ENCODE results near the gene CLOCK.

CLOCK gene

DNA sequence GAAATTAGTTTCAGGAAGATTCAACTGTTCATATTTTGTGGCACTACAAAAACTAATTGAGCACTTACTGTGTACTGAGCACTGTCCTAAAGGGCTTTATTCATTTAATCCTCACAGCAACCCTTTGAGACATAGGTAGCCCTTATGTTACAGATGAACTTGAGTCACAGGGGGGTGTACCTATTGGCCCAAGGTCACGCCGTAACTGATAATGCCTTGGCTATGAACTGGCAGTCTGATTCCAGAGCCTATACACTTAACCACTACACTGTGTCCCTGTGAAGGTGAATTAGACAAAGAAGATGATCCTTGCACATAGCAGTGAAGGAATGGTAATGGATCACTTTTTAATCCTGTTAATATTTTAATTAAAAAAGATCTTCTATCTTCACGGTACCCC is 138.9 kb downstream of the CLOCK start:
- no peak for DNase-seq

DNA sequence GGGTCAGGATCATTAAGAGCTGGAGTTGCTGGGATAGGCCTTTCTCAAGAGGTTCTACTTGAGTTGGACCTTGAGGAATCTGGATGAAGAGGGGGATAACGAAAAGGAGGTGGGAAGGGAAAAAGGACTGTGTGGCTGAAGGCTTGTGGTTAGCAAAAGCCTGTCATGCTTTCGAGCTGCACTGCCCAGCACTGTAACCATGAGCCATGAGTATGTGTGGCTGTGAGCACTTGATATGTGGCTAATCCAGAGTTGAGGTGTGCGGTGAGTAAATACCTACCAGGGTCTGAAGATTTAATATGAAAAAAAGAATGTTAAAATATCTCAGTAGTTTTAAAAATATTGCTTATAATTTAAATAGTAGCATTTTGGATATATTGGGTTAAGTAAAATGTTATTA is 139.6 kb downstream of the CLOCK start:
- DNase-seq: no peak

DNA sequence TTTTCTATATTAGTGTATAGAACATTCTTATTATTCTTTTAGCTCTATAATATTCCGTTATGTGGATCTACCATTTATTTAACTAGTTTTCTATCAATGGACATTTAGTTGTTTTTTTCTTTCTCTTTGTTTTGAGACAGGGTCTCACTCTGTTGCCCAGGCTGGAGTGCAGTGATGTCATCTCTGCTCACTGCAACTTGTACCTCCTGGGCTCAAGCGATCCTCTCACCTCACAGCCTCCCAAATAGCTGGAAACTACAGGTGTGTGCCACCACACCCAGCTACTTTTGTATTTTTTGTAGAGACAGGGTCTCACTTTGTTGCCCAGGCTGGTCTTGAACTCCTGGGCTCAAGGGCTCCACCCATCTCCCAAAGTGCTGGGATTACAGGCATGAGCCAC is 140.2 kb downstream of the CLOCK start:
- no peak for DNase-seq

DNA sequence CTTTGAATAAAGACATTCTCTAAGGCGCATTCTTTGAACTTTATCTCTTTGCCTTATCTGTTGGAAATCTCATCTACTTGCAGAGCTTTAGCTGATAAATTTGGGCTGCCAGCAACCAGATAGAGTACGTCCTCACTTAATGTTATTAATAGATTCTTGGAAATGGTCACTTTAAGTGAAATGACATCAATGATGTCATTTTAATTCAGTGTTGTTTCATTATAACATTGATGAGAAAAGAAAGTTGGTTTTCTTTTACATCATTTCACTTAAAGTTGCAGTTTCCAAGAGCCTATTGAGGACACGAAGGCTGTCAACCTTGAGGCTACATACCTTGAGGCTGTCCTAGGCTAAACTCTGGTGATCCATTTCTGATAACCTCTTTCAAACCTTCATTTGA is 141.6 kb downstream of the CLOCK start:
- DNase-seq: no peak

DNA sequence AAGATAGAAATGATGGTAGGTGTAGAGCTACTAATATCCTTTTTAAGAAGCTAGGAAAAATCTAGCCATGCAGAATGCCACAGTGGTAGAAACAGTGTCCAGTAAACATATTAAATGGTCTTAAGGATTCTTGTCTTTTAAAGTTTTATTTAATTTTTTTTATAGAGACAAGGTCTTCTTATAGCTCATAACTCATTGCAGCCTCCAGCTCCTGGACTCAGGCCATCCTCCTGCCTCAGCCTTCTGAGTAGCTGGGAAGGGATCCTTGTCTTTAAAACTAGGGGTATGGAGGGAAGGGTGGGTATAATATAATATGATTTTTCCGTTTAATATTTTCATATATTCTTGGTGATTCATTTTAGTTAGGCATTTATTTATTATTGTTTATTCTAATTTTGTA is 147.1 kb downstream of the CLOCK start:
- no peak for DNase-seq

DNA sequence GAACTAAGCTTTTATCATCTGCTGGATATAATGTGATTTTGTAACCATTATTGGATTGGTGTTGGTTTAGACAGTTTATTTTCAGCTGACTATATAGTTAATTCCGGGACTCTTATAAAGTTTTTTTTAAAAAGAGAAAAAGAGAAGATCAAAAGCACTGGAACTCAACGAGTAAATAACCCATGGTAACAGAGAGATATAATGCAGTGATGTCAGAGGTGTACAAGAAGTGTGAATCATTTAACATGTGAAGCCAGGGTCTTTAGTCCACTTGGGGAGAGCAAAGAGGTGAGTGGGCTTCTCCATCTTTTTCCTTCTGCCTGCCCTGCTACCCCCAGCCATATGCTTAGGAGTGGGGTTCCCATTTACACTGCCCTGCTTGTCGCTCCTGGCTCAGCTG is 147.7 kb downstream of the CLOCK start:
- no peak for DNase-seq

DNA sequence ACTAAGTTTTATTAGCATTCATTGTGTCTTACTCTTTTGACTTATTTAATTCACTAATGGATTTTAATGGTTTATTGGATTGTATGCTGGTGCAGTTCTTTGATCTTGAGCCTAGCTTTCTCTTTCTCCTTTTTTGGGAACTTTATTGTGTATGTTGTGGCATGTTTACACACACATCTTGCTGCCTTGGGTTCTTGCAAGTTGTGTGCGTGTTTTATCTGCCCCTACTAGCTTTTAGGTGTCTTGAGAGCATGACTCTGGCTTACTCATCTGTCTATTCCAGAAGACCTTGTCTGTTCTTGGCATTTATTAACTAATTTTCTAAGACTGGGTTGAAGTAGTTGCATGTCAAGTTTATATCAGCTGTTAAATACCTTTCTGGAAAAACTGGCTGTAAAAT is 148.2 kb downstream of the CLOCK start:
- peak; percentile 39 for DNase-seq

DNA sequence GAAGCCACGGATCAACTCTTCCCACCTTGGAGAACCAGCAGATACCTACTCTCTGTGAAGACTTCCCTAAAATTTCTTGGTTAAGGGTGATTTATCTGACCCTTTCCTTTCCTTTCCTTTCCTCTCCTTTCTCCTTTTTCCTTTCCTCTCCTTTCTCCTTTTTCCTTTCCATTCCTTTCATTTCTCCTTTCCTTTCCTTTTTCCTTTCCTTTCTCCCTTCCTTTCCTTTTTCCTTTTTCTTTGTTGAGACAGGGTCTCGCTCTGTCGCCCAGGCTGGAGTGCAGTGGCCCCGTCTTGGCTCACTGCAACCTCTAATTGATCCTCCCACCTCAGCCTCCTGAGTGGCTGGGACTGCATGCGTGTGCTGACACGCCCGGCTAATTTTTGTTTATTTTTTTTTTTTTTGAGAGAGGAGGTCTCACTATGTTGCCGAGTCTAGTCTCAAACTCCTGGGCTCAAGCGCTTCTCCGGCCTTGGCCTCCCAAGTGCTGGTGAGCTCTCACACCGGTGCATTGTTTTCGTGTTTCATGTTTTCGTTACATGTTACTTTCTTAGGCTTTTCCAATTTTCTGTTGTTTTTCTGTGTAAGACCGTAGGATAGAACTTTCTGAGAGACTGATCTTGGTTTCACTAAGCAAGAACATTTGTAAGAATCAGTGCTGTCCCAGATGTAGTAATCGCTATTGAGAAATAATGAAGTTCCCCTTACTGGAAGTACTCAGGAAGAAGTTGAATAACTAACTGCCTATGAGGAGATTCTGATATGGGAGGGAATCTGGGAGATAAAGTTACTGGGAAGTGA is 149.0 kb downstream of the CLOCK start:
- peak; percentile 55 for DNase-seq

DNA sequence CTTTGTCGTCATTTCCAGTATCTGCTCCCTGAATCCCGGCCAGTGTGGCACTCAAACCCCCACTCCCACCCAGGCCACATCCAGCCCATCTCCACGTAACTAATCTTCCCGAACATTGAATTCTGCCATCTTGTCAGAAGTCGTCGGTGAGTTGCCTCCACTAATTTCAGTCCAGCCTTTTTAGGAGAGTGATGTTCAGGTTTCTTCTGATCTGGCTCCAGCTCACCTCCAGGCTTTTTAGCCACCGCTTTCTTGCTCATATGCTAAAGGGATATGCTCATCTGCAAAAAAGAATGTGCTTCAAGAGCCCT is 149.6 kb downstream of the CLOCK start:
- no peak for DNase-seq

DNA sequence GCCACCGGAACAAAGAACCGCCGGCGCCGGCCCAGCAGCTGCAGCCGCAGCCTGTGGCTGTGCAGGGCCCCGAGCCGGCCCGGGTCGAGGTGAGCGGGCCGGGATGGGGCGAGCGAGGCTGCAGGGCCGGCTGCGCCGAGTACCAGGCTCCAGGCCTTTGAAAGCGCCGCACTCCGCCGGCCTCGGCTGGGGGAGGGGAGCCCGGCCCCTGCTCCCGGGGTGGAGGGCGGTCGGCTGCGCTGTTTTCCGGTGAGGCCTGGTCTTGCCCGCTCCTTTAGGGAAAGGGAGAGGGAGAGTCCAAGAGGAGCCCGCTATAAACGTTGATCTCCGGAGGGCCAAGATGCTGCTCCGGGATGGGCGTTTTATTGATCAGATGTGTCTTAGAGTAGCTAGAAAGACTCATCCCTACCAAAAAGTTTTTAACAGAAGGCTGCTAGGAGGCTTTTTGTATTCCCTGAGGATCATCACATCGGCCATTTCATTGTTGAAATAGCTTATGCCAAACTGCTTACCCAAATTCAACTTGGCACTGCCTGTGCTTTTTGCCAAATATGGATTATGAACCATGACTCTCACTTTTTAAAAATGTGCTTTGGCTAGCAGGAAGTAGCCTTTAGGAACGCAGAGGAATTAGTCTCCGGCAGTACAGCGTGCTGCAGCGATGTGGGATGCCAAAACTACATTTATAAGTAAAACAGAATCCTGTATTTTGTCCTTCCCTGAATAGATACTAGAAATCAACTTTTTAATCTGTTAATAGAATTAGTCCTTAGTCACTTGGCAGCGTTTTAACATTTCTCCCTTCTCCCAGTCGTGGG is 150.2 kb downstream of the CLOCK start:
- DNase-seq: peak; percentile 59

DNA sequence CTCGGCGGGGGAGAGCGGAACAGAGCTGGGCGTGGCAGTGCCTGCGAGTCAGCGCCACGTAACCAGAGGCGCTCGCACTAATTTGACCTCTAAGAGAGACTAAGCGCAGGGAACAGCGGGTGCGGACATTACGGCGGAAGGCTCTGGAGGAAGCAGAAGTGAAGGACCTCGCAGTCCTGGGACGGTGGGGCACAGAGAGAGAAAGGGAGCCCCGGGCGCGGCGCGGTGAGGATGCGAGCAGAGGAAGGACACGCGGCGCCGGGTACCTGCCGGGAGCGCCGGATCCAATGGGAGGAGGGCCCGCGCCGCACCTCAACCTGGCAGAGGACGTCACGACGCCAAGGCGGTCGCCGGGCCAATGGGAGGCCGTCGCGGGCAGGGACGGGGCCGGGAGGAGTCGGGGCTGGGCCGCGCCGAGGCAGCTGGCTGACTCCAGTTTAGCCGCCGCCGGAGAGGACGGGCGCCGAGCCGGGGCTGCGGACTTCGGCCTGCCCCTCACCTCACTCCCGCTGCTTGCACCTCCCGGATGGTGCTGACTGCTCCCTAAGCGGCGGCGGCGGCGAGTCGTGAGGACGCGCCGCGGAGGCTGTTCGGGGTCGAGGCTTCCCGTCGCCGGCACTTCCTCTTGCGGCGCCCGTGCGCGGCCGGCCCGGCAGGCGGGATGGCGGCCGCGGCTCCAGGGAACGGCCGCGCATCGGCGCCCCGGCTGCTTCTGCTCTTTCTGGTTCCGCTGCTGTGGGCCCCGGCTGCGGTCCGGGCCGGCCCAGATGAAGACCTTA is 151.0 kb downstream of the CLOCK start, which contains the start of gene TMEM165:
TSS of gene TMEM165 (plus strand) at position 429 of the 779 bp plus-strand sequence. CDS start at position 662, 233 bp downstream.
- DNase-seq: peak; percentile 83

DNA sequence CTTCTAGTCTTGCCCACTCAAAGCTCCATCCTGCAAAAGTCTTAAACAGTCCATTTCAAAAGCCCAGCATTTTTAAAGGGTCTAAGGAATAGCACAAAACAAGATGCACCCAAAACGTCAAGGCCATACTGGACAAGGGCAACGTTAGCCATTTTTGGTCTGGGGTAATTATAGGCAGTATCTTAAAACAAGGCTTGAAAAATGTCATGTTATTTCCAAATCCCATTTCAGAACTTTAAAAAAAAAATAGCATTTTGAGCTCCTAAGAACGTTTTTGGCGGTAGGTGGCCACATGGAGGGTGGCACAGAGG is 151.5 kb downstream of the CLOCK start:
- no peak for DNase-seq

DNA sequence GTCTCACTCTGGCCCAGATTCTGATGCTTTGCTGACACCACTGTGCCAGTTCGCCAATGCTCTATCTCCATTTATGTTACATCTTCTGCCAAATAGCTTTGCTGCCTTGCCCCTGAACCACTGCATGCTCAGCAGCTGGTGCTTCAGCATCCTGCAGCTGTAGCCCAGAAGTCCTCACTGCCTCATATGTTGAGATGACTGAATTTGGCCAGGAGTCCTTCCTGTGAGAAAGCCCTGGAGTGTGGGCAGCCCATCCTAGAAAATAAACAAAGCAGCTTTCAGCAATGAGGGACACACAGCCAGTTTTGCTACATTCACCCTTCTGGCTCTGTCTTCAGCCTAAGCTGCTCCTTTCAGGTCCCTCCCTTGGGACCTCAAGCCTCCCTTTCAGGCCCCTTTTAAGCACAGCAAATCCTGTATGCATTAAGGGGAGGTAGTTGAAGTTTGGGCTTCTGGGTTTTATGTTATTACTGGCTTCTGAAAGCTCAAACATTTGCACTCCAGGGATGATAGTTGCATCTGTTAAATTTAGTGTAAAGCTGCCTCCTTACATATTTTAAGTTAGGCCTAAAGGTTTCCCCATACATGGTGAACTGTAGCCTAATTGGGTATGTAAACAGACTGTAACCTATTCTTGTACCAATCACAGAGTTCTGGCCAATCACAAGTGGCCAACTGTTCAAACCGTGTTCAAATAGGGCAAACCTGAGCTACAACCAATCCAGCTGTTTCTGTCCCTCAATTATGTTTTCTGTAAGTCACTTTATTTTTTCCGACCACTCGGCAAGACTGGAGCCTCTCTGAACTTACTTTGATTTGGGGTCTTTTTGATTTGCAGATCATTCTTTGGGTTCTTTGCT is 153.0 kb downstream of the CLOCK start:
- no peak for DNase-seq

DNA sequence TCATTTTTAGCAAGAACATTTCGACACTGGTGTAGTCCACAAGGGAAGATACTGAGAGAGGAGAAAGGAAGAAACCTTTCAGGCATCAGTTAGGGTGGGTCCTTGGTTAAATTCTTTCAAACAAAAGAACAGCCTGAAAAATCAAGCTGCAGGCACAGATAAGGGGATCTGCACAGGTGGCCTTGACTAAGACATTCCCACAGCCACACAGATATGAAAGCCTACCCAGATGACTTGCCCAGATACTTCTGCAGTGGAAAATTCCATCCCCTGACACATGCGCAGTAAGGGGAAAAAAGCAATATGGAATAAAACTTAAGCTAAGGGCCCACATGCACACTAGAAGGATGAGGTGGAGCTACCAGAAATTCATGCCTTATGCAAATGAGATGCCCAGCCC is 159.9 kb downstream of the CLOCK start:
- no peak for DNase-seq

DNA sequence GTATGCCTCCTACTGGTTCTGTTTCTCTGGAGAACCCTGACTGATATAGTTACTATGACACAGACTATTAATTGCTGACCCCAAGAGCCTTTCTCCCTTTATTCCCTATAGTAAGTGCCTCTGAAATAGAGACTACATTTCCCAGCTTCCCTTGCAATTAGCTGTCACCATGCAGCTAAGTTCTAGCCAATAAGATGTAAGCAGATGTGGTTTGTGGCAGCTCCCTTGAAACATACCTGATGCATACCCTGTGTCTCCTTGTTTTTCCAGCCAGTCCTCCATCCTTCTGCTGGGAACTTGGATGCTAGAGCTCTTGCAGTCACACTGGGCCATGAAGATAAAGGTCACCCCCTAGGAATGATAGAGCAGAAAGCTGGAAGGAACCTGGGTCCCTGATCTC is 160.6 kb downstream of the CLOCK start:
- DNase-seq: no peak

DNA sequence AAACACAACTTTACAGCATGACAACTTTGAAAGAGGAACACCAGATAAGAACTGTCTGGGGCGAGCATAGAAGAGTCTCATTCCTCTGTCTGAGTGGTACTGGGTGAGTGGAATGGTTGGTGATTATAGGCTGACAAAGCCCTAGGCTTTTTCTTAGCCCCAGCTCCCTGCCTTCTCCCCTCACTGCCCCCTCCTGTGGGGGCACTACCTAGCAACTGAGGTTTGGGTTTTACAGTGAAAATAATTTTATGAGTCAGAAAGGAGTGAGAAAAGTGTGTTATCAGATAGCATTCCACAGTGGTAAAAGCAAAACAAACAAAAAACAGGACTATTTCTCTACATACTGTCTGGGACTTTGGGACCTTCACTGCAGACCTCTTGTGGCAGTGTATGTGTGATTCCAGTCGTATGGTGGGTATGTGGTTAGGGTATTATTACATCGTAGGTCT is 161.5 kb downstream of the CLOCK start:
- no peak for DNase-seq

DNA sequence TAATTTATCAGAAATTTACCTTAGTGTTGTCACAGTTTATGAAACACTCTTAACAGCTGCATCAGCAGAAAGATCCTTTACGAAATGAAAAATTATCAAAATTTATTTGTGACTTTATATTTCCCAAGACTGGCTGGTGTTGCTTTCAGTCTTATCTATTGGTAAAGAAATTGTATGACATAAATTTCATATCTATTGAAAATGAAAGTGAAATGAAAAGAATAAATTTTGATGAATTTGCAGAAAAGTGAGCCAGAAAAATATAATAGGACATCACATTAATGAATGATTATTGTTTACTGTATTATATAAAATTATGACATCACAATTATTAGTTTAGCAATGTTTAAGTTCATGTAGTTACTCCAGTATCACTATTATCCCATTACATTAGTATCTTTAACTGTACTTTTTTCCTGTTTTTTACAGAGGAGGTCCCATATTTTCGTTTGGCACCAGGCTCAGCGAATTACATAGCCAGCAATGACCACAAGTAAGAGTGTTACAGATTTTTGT is 164.2 kb downstream of the CLOCK start:
- DNase-seq: no peak

DNA sequence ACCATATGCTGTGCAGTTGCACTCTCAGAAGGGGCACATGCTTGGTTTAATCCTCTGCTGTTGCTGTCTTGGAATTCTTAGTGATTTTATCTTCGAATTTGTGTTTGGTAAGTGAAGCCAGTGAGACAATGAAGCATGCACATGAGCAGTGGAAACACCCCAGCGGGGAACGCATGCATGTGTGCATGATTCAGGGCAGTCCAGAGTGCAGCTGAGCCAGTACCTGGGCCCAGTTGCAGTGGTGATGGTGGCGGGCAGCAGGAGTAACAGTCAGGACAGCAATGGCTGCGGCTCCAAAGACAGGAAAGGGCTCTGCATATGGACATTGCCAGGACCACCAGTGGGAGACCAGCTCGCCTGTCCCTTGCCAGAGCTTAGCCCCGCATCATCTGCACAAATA is 165.2 kb downstream of the CLOCK start:
- DNase-seq: no peak

DNA sequence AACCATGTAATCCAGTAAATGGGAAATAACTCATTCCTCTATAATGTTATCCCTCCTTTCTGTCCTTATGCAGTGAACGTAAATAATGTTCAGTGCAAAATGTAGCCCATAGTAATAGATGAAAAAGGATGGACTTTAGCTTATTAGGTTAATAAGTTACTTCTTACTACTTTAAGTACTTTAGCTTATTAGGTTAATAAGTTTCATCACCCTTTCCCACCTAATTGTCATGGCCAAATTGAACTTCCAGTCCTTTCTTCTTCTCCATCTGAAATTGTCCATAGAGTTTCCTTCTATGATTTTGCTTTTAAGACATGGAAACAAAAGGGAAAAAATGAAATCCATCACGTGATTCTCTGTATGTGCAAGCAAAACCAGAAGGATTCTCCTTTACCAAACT is 166.1 kb downstream of the CLOCK start:
- no peak for DNase-seq

DNA sequence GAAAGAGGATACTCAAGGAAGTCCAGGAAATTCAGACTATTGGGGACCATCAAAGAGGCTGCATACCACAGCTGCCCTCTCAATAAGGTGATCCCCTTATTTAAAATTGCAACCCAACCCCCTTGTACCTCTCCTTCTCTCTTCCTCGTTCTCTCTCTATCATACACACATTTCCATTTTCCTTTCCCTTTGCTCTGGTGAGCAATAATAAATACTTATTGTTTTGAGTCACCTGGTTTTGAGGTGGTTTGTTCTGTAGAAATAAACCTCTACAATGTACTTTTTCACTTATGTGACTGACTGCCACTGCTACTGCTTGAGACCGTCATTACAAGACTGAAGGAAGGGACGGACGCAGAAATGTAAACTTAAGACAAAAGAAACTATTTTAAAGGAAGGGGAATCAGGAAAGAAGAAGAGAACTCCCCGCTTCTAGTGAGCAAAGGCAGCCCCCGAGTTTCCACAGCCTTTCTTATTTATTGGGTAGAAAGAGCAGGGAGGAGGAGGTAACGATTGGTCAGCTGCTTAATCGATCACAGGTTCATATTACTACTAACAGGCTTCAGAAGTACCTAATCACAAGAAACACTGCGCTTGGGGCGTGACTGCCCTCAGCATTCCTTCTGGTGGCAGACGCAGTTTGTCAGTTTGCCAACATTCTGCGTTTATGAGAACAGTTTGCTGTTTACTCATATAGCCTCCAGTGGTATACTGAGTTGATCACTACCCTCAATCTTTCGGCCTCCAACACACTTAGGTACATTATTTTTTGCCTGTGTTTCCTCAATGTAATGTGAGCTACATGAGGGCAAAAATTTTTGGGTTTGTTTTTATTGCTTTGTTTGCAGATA is 167.9 kb downstream of the CLOCK start:
- no peak for DNase-seq

Data from HCEC 1CT (cell line).